HG03571 (cell line): Measurements from ENCODE around the gene TMEM212.

ENCODE experiments used
- ATAC-seq: cut with Tn5 transposase; IDR thresholded peaks from one replicate; pipeline ENCODE4 v1.9.1; 2021; ENCODE audit not compliant: unreplicated experiment

The TMEM212 gene

GRCh38 chr3:171842864-171843518 lies at the start of gene TMEM212:
Gene TMEM212 (plus strand): TSS chr3:171843349. CDS start chr3:171843384, 35 bp downstream.
- no peak for ATAC-seq

GRCh38 chr3:171796625-171797264 lies 46.4 kb upstream of the TMEM212 start:
- ATAC-seq, result no peak

- ATAC-seq, result peak; percentile 65
Observed at GRCh38 chr3:171797265-171797679, 45.9 kb upstream of the TMEM212 start.

GRCh38 chr3:171797873-171798272 lies 45.3 kb upstream of the TMEM212 start:
- peak; percentile 4 for ATAC-seq

- ATAC-seq, result no peak
Observed at GRCh38 chr3:171799501-171799900, 43.6 kb upstream of the TMEM212 start.

GRCh38 chr3:171801738-171802589 lies 41.2 kb upstream of the TMEM212 start:
- no peak for ATAC-seq

- ATAC-seq, result no peak
Observed at GRCh38 chr3:171802590-171802956, 40.6 kb upstream of the TMEM212 start.

- ATAC-seq, result no peak
Observed at GRCh38 chr3:171803044-171803443, 40.1 kb upstream of the TMEM212 start.

GRCh38 chr3:171804618-171805389 lies 38.3 kb upstream of the TMEM212 start:
- ATAC-seq, result no peak

- ATAC-seq, result no peak
Observed at GRCh38 chr3:171805687-171806086, 37.5 kb upstream of the TMEM212 start.

GRCh38 chr3:171806200-171807128 lies 36.7 kb upstream of the TMEM212 start:
- ATAC-seq, result no peak

GRCh38 chr3:171807129-171807675 lies 35.9 kb upstream of the TMEM212 start:
- ATAC-seq, result no peak

- ATAC-seq, result no peak
Observed at GRCh38 chr3:171807806-171808205, 35.3 kb upstream of the TMEM212 start.

- ATAC-seq, result peak; percentile 29
Observed at GRCh38 chr3:171809611-171809860, 33.6 kb upstream of the TMEM212 start.

GRCh38 chr3:171809861-171810628 lies 33.1 kb upstream of the TMEM212 start, which contains the start of gene PLD1:
Gene PLD1 (minus strand): TSS chr3:171810483. CDS start chr3:171738051, 72,432 bp downstream.
- peak; percentile 63 for ATAC-seq

- ATAC-seq, result no peak
Observed at GRCh38 chr3:171810629-171811294, 32.4 kb upstream of the TMEM212 start.

- no peak for ATAC-seq
Observed at GRCh38 chr3:171811295-171811912, 31.7 kb upstream of the TMEM212 start.

- ATAC-seq, result no peak
Observed at GRCh38 chr3:171811913-171812335, 31.2 kb upstream of the TMEM212 start.
